ENCODE data around the gene TAL1.

The TAL1 gene

DNA sequence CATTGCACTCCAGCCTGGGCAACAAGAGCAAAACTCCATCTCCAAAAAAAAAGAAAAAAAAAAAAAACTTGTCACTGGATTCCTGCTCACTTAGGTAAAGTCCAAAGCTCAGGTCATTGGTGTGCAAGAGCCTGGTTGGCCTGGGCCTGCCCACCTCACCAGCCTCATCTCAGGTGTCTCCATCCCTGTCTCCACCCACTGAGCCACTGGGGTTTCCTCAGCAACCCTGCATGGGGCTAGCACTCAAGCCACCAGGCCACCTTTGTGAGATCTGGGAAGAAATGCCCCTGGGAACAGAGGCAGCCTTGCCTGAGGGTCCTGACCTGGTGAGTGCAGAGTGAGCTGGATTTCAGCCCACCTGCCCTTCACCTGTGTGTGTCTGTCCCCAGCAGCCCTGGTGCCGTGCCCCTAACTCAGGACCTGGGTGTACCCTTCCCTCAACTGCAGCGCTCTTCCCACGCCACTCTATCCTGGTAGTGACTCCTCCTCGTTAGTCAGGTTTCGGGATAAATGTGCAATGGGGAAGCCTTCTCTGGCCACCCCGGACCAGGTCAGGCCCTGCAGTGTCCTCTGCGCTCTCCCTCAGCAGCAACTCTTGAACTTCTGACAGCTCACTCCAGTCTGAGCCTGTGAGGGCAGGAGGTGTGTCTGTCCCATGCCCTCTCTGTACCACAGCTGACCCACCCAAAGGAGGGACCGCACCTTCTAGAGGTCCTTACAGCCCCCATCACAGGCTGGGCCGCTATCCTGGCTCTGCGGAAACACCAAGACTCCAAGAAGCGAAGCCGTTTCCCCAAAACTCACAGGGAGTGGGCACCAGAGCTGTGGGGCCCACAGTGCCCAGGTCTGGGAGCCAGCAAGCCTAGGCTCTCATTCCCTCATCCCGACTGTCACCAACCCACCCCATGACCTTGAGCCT is 45.5 kb downstream of the TAL1 start:
- DNase-seq: no peak

DNA sequence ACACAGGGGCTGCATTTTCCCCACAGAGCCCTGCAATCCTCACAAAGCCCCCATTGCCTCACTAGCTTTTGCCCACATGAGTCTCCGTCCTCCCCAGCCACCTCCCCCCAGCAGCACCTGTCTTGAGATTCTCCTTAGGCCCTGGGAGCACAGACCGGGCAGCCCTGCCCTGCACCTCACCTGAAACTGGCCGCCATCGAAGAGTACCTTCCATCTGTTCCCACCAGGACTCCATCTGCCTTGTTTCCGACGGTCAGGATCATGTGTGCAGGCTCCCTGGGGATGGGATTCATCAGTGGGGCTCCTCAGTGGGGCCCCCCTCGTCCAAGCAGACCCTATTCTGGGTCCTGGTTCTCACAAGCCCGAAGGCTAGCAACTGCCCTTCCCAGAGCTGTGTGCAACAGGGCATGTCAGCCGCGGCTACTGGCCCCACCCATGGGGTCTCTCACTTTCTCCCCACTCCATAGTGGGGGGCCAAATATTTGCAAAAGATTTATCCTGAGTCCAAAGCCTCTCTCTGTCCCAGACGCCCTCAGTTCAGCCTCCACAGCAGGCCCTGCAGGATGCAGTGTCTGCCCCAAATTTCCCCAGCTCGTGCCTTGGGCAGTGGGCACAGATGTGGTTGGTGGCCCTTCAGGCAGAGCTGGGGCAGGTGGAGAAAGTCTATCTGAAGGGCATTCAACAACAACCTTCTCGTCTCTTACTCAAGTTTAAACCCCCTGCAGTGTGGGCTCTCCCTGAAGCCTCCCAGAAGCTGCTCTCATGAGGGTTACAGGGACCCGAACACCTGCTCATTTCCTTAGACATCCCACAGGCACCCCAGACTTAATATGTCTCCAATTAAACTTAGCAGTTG is 47.0 kb downstream of the TAL1 start:
- no peak for DNase-seq

DNA sequence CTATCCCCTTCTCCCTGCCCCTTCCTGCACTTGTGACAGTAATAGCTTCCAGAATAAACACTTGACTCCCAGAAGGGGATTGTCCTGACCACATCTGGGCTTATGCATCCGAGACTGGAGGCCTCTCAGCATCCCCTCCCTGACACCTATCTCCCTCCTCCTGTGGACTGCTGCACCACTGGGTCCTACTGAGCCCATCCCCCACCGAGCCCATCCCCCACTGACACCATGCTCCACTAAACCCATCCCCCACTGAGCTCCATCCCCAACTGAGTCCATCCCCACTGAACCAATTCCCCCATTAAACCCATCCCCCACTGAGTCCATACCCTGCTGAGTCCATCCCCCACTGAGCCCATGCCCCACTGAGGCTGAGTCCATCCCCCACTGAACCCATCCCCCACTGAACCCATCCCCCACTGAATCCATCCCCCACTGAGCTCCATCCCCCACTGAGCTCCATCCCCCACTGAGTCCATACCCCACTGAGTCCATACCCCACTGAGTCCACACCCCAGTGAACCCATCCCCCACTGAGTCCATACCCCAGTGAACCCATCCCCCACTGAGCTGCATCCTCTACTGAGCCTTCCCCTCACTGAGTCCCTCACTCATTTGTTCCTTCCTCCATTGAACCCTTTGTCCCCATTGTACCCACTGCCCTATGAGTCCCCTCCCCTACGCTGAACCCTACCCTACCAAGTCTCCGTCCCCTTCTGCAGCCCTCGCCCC is 47.8 kb downstream of the TAL1 start:
- DNase-seq: peak; percentile 98

DNA sequence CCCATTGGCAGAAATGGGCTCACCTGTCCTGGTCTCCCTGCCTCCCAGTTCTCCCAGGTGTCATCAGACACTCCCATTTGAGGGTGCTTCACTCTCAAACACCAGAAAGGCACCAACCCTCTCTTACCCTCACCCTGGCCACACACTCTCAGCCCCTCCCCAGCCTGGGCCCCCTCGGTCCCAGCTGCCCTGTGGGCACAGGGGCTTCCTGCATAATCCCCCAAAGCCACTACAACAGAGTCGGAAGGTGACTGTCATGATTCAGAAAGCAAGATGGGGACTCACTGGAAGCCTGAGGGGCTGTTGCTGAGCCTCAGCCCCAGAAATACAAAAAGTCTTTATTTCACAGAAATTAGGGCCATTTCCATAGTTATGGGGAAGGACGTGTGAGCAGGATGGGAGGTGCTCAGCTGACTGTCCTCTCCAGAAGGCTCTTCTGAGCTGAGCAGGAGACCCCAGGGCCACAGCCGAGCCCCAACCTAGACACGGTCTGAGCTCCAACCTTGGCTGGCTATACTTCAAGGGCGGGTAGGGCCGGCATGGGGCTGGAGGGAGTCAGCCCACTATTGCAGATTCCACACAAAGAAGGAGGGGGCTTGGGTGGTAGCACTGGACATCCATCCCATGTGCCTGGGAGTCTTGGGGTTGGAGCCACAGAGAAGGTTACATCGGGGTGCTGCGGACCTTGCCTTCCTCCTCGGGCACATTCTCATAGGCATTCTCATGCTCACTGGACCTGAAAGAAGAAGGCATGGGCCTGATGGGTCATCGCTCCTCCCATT is 48.5 kb downstream of the TAL1 start:
- no peak for DNase-seq

DNA sequence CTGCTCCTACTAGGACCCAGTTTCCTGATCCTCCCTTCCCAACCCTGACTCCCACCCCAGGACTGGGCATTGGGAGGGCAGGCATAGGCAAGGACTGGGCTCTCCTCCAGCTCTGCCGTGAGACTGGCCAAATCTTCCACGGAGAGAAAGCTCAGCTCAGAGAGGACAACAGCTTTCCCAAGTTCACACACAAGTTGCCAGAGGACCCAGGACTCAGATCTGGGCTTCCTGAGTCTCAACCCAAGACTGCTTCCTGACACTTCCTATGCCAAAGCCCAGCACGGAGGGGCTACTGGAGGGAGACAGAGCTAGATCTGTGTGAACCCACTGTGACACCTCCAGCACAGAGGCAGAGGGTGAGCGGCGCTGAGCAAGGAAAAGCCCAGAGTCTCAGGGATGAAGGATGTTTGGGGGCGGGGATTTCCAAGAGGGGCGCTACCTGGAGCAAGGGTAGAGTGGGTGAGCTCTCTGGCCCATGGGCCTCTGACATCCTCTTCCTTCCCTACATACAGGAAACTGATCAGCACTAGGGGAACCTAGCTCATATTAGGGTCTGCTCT is 49.3 kb downstream of the TAL1 start:
- DNase-seq: no peak

DNA sequence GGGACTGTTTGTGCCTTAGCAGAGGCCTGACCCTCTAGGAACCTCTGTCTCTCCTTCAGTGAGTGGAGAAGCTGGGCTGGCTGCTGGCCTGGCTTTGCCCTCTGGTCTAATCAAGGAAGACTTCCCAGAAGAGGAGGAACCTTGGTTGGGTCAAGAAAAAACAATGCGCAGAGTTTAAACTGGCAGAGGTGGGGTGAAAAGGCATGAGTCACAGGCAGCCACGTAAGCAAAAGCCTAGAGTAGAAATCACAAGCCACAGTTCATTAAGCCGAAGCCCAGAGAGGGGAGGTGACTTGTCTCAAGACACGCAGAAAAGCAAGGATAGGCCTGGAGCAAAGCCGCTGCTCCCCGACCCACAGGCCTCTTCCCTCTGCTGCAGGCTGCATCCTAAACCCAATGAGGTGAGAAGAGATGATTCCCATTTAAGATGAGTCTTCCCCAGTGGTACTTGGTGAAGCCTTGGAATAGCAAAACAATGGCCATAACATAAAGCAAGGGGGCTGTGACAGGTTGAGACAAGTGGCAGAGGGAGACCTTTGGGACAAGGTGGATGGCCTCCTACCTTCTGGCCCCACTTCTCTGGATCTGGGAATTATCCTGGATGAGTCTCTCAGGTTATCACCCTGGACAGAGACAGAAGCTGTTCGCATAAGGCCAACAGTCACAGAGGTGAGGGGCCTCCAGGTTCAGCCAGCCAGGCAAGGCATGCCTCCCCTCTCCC is 49.9 kb downstream of the TAL1 start:
- DNase-seq: no peak

DNA sequence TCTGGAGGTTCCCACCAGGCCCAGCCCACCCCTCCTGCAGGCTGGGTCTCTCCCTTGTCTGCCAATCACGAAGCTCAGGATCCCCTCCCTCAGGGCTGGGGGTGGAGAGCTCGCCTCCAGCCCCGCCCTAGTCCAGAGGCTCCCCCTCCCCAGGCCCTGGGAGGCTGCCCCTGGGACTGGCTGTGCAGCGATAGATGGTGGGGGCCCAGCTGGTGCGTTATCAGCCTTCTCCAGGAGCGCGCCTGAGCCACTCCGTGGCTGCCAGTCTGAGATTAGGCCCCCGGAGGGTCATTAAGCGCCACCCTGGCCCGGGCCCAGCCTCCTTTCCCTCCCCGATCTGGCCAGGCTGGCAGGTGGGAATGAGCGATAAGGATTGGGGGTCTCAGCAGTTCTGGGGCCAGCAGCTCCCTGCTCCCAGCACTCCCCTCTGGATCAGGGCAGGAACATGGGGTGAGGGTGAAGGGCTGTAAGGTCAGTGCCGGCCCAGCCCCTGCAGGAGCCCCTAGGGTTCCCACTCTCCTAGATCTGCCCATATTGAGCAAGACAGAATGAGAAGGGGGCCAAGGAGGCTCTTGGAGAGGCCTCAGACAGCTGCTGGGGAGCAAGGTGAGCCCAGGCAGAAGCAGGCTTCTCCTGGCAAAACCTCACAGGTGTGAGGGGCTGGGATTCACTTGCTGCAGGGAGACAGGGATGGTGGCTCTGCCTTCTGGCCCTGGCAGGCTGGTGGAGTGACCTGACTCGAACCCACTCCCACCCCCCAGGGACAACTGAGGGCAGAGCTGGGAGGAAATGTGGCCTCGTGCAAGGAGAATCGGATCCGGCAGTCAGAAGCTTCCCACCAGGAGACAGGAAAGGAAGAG is 50.7 kb downstream of the TAL1 start:
- no peak for DNase-seq

DNA sequence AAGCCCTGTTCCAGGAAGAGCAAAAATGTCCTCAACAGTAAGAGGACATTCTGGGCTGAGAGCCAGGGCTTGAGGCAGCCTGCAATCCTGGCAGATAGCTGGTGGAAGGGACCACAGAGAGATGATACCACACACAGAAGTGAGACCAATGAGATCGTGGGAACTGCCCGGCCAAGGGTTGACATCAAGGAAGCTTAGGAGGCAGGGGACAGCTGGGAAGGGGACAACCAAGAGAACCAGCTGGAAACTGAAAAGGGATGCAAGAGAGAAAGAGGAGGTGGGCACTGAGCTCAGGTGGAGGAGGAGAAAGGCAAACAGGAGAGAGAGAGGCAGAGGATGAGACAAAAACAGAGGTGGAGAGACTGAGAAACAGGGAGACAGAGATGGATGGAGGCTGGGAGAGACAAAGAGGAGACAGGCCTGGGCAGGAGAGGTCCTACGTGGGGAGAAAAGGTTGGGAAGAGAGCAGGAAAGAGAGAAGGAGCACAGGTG is 51.4 kb downstream of the TAL1 start:
- peak; percentile 94 for DNase-seq

DNA sequence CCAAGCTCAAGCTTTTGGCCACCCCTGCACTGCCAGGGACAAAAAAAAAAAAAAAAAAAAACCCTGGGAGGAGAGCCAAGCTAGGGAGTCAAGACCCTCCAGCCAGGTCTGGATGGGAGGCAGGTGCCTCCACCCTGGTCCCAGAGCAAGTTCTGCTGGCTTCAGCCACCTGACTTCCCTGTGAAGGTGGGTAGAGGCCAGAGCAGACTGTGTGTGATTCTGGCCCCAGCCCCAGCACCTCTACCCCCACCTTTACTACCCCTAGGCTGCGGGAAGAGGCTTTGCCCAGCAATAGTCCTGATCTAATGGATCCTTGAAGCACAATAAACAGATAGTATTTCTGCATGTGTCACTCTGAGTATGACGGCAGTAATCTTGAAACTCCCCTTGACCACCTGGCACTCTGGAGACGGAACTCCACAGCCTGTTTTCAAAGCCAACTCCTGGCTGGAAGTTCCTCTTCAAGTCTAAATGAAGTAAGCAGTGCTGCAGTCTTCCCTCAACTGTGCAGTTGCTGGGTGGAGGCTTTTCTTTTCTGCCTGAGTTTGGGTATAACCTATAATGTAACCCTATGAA is 51.9 kb downstream of the TAL1 start:
- peak; percentile 90 for DNase-seq

DNA sequence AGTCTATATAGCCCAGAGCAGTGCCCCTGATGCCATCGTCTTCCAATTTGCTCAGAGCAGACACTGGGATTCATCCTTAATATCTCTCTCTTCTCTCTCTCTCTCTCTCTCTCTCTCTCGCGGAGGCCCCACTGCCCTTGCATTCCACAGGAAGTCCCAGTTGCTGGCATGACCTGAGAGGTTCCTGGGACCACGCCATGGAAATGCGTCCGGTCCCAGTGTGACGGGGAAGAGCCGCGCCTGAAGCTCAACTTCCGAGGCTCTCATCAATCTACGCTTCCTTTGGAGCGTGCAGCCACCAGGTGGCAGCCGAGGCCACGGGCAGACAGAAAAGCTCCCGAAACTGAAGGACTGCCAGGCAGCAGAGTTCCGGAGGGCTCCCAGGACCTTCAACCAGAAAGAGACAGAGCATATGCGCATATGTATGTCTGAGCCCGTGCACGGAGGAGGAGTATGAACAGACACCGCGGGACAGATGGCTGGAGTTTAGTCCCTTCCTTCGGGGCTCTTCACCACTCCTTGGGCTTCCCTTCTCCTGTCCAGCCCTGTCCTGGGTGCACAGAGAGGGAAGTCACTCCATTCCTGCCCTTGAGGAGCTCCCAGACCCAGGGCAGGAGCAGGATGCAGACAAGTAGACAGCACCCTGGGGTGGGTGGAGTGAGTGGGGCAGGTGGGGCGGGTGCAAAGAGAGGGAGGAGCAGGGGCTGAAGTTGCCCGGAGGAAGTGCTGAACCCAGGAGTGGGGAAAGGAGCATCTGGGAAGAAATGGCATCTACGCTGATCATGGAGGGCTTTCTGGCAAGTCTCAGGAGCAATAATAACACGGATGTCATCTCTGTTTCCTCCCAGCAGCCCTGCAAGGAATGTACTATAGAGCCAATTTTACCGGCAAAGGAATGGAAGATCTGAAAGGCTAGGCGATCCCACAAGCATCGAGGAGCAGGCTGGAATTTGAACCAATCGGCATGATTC is 52.7 kb downstream of the TAL1 start:
- DNase-seq: peak; percentile 98

DNA sequence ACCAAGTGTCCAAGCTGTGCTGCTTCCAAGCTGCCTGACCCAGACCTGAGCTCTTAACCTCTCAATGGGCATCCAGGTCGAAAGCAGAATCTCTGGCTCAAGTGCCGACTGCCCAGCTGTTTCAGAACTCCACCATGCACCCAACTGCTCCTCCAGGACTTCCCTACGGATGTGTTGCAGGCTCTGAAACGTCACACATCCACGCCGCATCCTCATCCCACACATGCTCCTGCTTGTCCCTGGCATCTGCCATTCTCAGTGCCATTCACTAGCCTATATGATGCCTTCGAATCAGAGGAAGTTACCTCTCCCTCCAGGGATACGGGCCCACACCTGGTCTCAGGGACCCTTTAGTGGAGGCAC is 53.4 kb downstream of the TAL1 start:
- no peak for DNase-seq

DNA sequence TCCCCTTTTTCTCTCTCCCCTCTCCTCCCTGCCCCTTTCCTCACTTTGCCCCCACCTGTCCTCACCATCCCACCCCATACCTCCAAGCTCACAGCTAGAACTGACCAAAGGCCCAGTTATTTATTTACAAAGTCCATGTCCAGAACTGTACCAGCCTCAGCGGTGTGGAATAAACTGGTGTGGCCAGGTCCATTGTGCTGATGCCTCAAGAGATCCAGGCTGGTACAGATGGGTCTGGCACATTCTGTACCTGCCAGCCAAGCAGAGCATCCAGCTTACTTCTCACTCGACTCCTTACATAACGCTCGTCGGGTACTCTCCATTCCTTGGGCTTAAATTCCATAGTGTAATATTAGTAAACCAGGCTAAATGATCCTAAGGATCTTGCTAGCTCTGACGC is 54.0 kb downstream of the TAL1 start:
- DNase-seq: no peak

DNA sequence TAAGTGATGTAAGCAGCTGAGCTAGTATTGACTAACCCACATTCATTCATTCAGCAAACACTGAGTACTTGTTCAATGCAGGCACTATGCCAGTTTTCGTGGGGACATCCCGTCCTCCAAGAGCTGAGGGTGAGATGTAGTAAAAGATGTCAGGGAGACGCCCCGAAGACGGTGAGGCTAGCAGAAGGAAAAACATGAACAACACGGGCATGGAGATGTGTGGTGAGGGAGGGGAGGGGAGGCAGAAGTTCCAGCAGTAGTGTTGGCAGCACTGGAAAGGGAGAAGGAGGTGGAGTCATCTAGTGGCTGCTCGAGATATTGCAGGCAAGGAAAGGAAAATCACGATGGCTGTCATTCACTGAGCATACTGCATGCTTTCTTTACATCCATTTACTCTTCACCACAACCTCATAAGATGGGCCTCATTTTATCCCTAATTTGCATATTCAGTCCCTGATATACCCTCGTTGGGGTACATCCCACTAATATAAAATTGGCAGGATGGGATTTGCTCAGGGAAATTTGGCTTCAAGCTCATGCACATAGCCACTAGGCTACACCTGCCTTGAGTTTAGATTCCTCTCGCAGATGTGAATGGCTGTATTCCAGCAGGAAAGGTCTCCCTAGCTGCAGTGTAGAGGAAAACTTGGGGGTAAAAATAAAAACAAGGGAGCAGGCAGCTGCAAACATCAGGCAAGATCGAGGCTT is 56.6 kb downstream of the TAL1 start:
- peak; percentile 92 for DNase-seq

DNA sequence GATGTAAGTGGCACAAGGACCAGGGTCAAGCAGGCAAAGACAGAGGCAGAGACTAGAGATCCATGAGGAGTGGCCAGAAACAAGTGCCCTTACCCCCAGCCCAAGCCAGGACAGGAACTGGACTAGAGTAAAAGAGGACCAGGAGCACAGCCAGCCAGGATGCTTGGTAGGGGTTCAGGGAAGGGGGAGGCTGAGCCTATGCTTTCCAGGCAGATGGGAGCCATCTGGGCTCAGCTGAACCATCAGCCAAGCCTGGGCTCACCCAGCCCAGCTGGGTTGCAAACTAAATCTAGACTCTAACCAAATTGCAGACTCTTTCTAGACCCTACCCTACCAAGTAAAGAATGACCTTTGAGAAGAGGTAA is 57.4 kb downstream of the TAL1 start:
- no peak for DNase-seq

DNA sequence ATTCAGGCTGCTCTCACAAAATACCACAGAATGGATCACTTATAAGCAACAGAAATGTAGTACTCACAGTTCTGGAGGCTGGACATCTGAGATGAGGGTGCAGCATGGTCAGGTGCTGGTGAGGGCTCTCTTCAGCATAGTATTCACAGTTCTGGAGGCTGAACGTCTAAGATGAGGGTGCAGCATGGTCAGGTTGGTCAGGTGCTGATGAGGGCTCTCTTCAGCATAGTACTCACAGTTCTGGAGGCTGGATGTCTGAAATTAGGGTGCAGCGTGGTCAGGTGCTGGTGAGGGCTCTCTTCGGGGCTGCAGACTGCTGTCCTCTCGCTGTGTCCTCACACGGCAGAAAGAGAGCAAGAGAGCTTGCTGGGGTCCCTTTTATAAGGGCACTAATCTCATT is 59.2 kb downstream of the TAL1 start:
- no peak for DNase-seq

All from NCI-H2029 (cell line).